Kidney (tissue), 14 donors: ENCODE results near the gene ATP2B1. TPM values are rescaled to one million over a fixed set of nuclear protein-coding genes. Genes with fewer than 3 reads are reported as not detected.

Experiments
- DNase-seq, 5 donors: peaks; one replicate each; pipeline ENCODE4 v3.0.0-alpha.2; 2013 to 2020
- FAIRE-seq: peaks from 2 replicates; lab custom pipeline; 2012; peaks lifted over from hg19 to GRCh38; lab: Jason Lieb, UNC
- H3K27ac ChIP-seq, 2 donors: one replicate each; pipeline ENCODE4 v1.7.0; 2013; ENCODE audit warnings: low read depth in 2 of 2, low read length in 2 of 2, inconsistent platforms in 1 of 2
- H3K27me3 ChIP-seq: one replicate; pipeline ENCODE4 v1.7.1; 2013; ENCODE audit warnings: low read length, inconsistent platforms; ENCODE audit not compliant: control insufficient read depth, insufficient read depth
- H3K36me3 ChIP-seq, 3 donors: one replicate each; pipeline versions ENCODE4 v1.7.0 to v1.7.1; 2013; ENCODE audit warnings: low read length in 3 of 3, control low read depth in 1 of 3, inconsistent platforms in 1 of 3; ENCODE audit not compliant: insufficient read depth in 3 of 3, control insufficient read depth in 2 of 3
- H3K4me1 ChIP-seq, 3 donors: one replicate each; pipeline versions ENCODE4 v1.7.0 to v1.7.1; 2013; ENCODE audit warnings: low read length in 3 of 3, inconsistent platforms in 1 of 3, low read depth in 1 of 3; ENCODE audit not compliant: control insufficient read depth in 2 of 3, insufficient read depth in 2 of 3
- H3K4me3 ChIP-seq, 3 donors: one replicate each; pipeline versions ENCODE4 v1.7.0 to v1.8.1; 2013; ENCODE audit warnings: low read length in 3 of 3, control low read depth in 1 of 3, inconsistent platforms in 1 of 3
- H3K9ac ChIP-seq, 3 donors: one replicate each; pipeline versions ENCODE4 v1.7.0 to v1.7.1; 2013; ENCODE audit warnings: low read length in 3 of 3, control low read depth in 1 of 3, inconsistent platforms in 1 of 3
- H3K9me3 ChIP-seq, 3 donors: one replicate each; pipeline versions ENCODE4 v1.7.0 to v1.7.1; 2013; ENCODE audit warnings: low read length in 3 of 3, control low read depth in 1 of 3, inconsistent platforms in 1 of 3; ENCODE audit not compliant: control insufficient read depth in 2 of 3, insufficient read depth in 1 of 3
- intact Hi-C: fragments of 100-400 bp; cut with DNase I; formaldehyde crosslinking; loops from one replicate; pipeline ENCODE4 v1.11.1; 2022
- polyA plus RNA-seq: library from polyadenylated mRNA; stranded (reverse); fragments of 350-450 nt; fragmentation: Illumina TruSeq; extraction: RNeasy Lipid Tissue Mini Kit (QIAGEN cat#74804); gene quantifications from one replicate; pipeline ENCODE4 v1.2.3, GENCODE V29; 2014; ENCODE audit warnings: low read depth, low replicate concordance; ENCODE audit not compliant: insufficient read depth
- total RNA-seq: library from RNA; stranded (reverse); fragmentation: NEBNext Ultra II Directional; extraction: Animal tissue kit (Norgen Biotek cat#: 25700); gene quantifications from one replicate; pipeline ENCODE4 v1.2.1, GENCODE V29; 2021
- TF ChIP-seq, protein P1 (sequence below): IDR thresholded peaks from 3 replicates; pipeline ENCODE4 v1.5.1; 2012; ENCODE audit warnings: mild to moderate bottlenecking, moderate library complexity, borderline replicate concordance; ENCODE audit not compliant: insufficient read depth; ENCODE audit errors: extremely low read depth
- donor health status: control.
- donor health status: control.
- donor health status: control.
- donor health status: control.
- donor health status: control.
- donor health status: DM: yes; HTN: yes; CAD: no.
- donor health status: Normal renal cell carcinoma (clear cell type).

The ATP2B1 gene
- total and polyA plus RNA-seq, 2 donors from 2014 or later, result 6.3 to 53.4 TPM

DNA sequence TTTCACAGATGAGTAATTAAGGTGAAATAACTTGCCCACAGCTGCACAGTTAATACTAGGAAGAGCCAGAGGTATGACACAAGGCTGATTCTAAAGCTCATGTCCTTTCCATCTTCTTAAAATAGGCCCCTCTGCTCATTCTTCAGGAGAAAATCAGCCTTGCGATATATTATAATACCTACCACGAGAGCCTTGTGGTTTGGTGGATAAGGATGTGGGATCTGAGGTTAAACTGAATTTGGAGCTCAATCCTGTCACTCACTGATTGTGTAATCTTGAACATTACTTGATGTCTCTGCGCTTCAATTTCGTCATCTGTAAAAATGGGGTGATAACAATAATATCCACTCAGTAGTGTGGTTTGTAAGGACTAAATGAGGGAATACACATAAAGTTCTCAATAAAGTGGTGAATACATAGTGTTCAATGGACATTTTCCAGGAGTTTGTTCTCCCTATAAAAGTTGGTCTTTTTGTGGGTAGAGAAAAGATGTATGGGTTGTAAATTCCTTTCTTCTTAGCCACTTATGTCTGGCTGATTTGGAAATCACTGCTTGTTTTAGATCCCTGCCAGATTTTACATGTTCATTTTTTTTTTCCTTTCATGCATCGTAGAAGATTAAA, 25.1 kb upstream of the ATP2B1 start:
- H3K4me1 ChIP-seq, result no peaks in the 10 kb centered on the region

DNA sequence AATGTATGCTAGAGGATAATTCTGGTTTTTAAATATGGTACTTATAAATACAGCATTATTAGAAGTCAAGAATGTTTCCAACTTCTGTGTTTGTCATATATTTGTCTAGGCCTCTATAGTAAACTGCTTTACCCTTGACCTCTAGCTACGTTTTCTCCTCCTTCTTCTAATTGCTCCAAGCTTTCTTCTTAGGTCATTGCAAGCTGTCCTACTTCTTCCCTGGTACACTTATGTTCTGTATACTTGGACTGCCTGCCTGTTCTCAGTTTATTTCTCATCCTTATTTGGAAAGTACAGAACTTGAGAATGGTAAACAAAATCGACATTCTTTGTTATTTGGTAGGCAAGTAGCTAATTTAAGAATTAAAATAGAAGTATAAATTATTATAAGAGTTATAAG, 23.9 kb upstream of the ATP2B1 start:
- FAIRE-seq, result no peak
- no peak for DNase-seq
- Histone ChIP-seq H3K4me1 (no peaks in the 10 kb centered on the region), H3K27ac (no peak overlapping the region), H3K4me3 (no peak overlapping the region), H3K9ac (no peak overlapping the region), H3K9me3 (no peaks in the 10 kb centered on the region), H3K36me3 (no peaks in the 10 kb centered on the region), H3K27me3 (no peaks in the 10 kb centered on the region)
- TF ChIP-seq, protein P1, sequence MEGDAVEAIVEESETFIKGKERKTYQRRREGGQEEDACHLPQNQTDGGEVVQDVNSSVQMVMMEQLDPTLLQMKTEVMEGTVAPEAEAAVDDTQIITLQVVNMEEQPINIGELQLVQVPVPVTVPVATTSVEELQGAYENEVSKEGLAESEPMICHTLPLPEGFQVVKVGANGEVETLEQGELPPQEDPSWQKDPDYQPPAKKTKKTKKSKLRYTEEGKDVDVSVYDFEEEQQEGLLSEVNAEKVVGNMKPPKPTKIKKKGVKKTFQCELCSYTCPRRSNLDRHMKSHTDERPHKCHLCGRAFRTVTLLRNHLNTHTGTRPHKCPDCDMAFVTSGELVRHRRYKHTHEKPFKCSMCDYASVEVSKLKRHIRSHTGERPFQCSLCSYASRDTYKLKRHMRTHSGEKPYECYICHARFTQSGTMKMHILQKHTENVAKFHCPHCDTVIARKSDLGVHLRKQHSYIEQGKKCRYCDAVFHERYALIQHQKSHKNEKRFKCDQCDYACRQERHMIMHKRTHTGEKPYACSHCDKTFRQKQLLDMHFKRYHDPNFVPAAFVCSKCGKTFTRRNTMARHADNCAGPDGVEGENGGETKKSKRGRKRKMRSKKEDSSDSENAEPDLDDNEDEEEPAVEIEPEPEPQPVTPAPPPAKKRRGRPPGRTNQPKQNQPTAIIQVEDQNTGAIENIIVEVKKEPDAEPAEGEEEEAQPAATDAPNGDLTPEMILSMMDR, result no peak
- intact Hi-C loops, result no loop called here

More for the DNA sequence above, 25.1 kb upstream of the ATP2B1 start:
- Histone ChIP-seq H3K27me3 (no peaks in the 10 kb centered on the region), H3K4me3 (no peak overlapping the region), H3K36me3 (no peaks in the 10 kb centered on the region), H3K27ac (no peak overlapping the region), H3K9ac (no peak overlapping the region), H3K9me3 (no peaks in the 10 kb centered on the region)
- DNase-seq, result no peak
- intact Hi-C loops, result no loop called here
- TF ChIP-seq, protein P1, result no peak
- no peak for FAIRE-seq

DNA sequence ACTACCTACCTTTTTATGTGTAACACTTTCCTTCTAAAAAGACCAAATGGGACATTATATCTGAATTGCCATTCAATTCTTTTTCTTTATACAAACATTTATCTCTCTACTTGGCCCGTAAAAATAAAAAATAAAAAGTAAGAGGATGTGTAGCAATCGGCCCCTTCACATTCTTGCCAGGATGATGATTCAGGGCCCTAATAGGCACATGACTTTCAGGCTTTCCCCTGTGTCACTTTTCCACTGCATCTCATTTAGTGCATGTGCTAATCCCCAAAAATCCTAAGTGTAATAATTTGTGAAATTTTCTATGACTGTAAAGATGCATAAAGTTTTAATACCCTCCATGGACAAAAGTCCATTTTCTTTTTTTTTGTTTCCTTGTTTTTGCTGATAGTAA, 23.0 kb upstream of the ATP2B1 start:
- TF ChIP-seq, protein P1, result no peak
- no peaks in the 10 kb centered on the region for H3K36me3 ChIP-seq
- no peaks in the 10 kb centered on the region for H3K4me1 ChIP-seq
- no peaks in the 10 kb centered on the region for H3K9me3 ChIP-seq
- intact Hi-C loops, result no loop called here
- H3K27ac ChIP-seq, result no peak overlapping the region
- no peak overlapping the region for H3K4me3 ChIP-seq
- H3K27me3 ChIP-seq, result no peaks in the 10 kb centered on the region
- FAIRE-seq (no peak), DNase-seq (no peak)
- no peak overlapping the region for H3K9ac ChIP-seq

DNA sequence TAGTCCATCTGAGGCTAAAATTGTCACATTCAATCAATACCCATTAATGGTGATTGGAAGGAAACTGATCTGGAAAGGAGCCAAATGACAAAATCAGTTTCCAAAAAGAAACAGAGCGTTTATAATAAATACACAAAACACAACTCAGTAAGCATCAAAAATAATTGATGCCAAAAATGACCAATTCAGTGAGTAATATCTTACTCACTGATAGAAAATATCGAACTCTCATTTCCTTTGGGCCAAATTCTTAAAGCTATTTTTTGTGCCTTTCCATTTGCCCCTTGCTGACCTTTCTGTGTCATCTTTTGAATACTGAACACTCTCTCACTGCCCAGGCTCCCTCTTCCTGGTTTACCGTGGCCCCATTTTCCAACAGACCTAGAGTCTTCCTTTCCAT, 22.5 kb upstream of the ATP2B1 start:
- TF ChIP-seq, protein P1, result no peak
- Histone ChIP-seq H3K27me3 (no peaks in the 10 kb centered on the region), H3K36me3 (no peaks in the 10 kb centered on the region), H3K4me1 (no peaks in the 10 kb centered on the region), H3K9me3 (no peaks in the 10 kb centered on the region), H3K9ac (no peak overlapping the region), H3K4me3 (no peak overlapping the region), H3K27ac (no peak overlapping the region)
- FAIRE-seq (no peak), DNase-seq (no peak)
- intact Hi-C loops, result no loop called here
